ENCODE data around the gene CAV3. TPM values are rescaled to one million over a fixed set of nuclear protein-coding genes. Genes with fewer than 3 reads are reported as not detected.

Gene CAV3
- total RNA-seq, 4 donors from 2014 or later = not detected

- DNase-seq (ENCODE audit: low spot score) = no peak
- TF ChIP-seq, protein P1, sequence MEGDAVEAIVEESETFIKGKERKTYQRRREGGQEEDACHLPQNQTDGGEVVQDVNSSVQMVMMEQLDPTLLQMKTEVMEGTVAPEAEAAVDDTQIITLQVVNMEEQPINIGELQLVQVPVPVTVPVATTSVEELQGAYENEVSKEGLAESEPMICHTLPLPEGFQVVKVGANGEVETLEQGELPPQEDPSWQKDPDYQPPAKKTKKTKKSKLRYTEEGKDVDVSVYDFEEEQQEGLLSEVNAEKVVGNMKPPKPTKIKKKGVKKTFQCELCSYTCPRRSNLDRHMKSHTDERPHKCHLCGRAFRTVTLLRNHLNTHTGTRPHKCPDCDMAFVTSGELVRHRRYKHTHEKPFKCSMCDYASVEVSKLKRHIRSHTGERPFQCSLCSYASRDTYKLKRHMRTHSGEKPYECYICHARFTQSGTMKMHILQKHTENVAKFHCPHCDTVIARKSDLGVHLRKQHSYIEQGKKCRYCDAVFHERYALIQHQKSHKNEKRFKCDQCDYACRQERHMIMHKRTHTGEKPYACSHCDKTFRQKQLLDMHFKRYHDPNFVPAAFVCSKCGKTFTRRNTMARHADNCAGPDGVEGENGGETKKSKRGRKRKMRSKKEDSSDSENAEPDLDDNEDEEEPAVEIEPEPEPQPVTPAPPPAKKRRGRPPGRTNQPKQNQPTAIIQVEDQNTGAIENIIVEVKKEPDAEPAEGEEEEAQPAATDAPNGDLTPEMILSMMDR (IDR thresholded peaks at IDR 0.05) = no peak
- ATAC-seq (ENCODE audit: low FRiP score) = no peak
These were observed 5.7 kb upstream of the CAV3 start for GRCh38 chr3:8727605-8728512.

DNA sequence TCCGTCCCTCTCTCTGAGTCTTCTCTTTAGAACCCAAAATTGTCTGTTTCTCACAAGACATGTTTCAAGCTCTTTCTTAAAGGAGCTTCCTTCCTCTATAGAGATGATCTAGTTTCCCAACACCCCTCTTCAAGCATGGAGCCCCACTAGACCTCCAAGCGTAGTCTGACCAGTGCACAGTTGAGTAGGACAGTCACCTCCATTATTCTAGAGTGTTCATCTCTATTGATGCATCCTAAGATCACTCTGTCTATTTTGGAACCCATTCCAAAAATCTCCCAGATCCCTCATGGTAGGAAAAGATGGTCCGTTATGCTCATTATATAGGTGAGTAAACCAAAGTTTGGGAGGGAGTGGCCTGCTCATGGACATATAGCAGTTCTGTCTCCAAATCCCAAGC lies 4.1 kb upstream of the CAV3 start:
- TF ChIP-seq, protein P1 (IDR thresholded peaks at IDR 0.05) = no peak
- no peak for ATAC-seq (ENCODE audit: low FRiP score)

DNA sequence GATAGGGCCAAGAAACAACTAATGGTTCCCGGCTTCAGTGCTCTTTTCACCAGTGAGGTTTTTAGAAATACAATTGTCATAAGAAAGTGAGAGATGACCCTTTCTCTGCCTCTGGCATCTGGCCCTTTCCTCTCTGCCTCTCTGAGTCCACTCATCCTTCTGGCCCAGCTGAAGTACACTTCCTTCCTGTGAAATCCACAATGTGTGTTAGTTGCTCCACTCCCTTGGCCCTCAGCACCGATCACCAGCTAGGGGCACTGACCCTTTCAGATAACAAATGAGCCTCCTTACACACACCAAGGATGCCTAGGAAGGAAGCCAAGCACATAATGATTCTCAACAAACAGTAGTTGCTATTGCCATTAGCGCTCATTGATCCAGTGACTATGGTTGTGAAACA lies 2.9 kb upstream of the CAV3 start:
- ATAC-seq (ENCODE audit: low FRiP score) (no peak), DNase-seq (ENCODE audit: low spot score) (no peak)

More for the DNA sequence above, 4.1 kb upstream of the CAV3 start:
- no peak for DNase-seq (ENCODE audit: low spot score)

DNA sequence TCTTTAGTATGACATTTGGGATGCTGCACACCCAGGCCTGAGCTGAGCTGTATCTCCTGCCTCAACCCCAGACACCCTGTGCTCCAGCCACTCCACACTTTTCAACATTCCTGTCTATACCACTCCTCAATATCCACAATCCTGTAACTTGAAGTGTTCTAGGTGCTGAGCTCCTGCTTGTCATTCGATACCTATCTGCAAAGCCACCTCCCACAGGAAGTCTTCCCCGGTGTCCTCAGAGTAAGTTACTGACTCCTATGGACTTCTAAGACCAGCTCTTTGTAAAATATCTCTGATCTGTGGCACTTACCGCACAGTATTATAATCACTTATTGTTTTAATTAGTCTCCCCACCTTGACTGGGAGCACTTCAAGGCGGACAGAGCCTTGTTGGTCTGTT lies 1.2 kb upstream of the CAV3 start:
- ATAC-seq (ENCODE audit: low FRiP score) = no peak

More for the DNA sequence above, 2.9 kb upstream of the CAV3 start:
- TF ChIP-seq, protein P1 (IDR thresholded peaks at IDR 0.05) = no peak

DNA sequence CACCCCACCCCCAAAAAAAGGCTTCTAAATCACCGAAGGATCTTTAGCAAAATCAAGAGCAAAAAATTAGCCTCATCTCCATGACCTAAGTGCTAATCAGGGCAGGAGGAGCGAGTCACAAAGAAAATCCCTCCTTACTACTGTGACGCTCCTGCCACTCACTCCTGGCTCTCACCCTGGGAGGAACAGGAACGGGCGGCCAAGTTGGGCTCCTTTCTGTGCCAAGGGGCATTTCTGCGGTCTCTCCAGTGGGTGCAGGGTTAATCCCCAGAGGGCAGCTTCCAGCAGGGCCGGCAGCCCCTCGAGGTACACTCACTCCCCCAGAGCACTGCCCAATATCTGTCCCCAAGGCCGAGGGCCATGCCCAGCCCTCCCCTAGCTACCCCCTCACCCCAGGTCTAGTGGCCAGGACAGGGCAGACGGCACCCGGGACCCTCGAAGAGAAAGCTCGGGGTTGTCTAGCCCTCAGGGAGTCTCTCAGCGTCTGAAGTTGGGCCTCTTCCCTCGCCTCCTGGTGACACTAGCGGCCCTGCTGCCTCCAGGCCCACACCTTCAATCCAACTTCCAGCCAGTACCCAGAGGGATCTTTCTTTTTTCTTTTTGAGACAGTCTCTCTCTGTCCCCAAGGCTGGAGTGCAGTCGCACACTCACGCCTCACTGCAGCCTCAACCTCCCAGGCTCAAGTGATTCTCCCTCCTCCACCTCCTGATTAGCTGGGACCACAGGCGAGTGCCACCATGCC lies 706 bp downstream of the CAV3 start:
- TF ChIP-seq, protein P1 (IDR thresholded peaks at IDR 0.05) = no peak
- ATAC-seq (ENCODE audit: low FRiP score) = no peak
- no peak for DNase-seq (ENCODE audit: low spot score)

More for the DNA sequence above, 1.2 kb upstream of the CAV3 start:
- TF ChIP-seq, protein P1 (IDR thresholded peaks at IDR 0.05) = no peak
- DNase-seq (ENCODE audit: low spot score) = no peak

GRCh38 chr3:8734908-8735307 lies 1.3 kb downstream of the CAV3 start:
- ATAC-seq (ENCODE audit: low FRiP score) (no peak), DNase-seq (ENCODE audit: low spot score) (no peak)
- TF ChIP-seq, protein P1 (IDR thresholded peaks at IDR 0.05) = no peak

Measured in omental fat pad (tissue), 4 donors.